HFF-Myc (cell line): ENCODE data around the gene IGF2BP3.

ENCODE experiments used
- DNase-seq: peaks from one replicate; pipeline ENCODE4 v3.0.0-alpha.2; 2011; ENCODE audit warnings: low read depth; ENCODE audit errors: extremely low read depth
- H3K4me3 ChIP-seq: replicated peaks from 2 replicates; pipeline ENCODE4 v1.5.1; 2011; ENCODE audit warnings: low read depth, mild to moderate bottlenecking, control low read depth, low read length
- CTCF ChIP-seq: IDR thresholded peaks from 2 replicates; pipeline ENCODE4 v1.5.1; 2012; ENCODE audit warnings: mild to moderate bottlenecking, low read depth, low read length, control low read depth; ENCODE audit errors: missing control alignments

Gene IGF2BP3

GRCh38 chr7:23294549-23295400 lies 175.5 kb downstream of the IGF2BP3 start:
- TF ChIP-seq CTCF: no peak
- DNase-seq: no peak
- no peak overlapping the region for H3K4me3 ChIP-seq

GRCh38 chr7:23293500-23294073 lies 176.7 kb downstream of the IGF2BP3 start:
- DNase-seq: no peak
- no peak overlapping the region for H3K4me3 ChIP-seq
- TF ChIP-seq CTCF: no peak

GRCh38 chr7:23292623-23293022 lies 177.7 kb downstream of the IGF2BP3 start:
- no peak for TF ChIP-seq CTCF
- no peak for DNase-seq
- no peak overlapping the region for H3K4me3 ChIP-seq

GRCh38 chr7:23291957-23292560 lies 178.2 kb downstream of the IGF2BP3 start:
- no peak for DNase-seq
- H3K4me3 ChIP-seq: no peak overlapping the region
- no peak for TF ChIP-seq CTCF

- H3K4me3 ChIP-seq: no peak overlapping the region
- DNase-seq: no peak
- TF ChIP-seq CTCF: no peak
Observed at GRCh38 chr7:23290993-23291392, 179.3 kb downstream of the IGF2BP3 start.

- TF ChIP-seq CTCF: no peak
Observed at GRCh38 chr7:23287612-23288011, 182.7 kb downstream of the IGF2BP3 start.

More at GRCh38 chr7:23287612-23288011, 182.7 kb downstream of the IGF2BP3 start:
- DNase-seq: no peak
- H3K4me3 ChIP-seq: no peak overlapping the region
